Thyroid gland (tissue), 4 donors: ENCODE results near the gene ERFL.

Experiments
- POLR2A ChIP-seq, 2 donors: fragments of 450-650 bp; IDR thresholded peaks; one replicate each; pipeline ENCODE4 v1.6.1; 2017; ENCODE audit warnings: antibody characterized with exemption in 2 of 2, mild to moderate bottlenecking in 2 of 2, moderate library complexity in 1 of 2
- TF ChIP-seq, protein P1 (sequence below), 6 experiments: fragments of 200-600 bp in 3 of 6; fragments of 450-650 bp in 3 of 6; sonication (generic) in 3 of 6; IDR thresholded peaks; one replicate each; pipeline ENCODE4 v1.5.1; 2016 to 2019; ENCODE audit warnings: antibody characterized with exemption in 6 of 6, mild to moderate bottlenecking in 2 of 6, inconsistent platforms in 1 of 6, moderate library complexity in 1 of 6

DNA sequence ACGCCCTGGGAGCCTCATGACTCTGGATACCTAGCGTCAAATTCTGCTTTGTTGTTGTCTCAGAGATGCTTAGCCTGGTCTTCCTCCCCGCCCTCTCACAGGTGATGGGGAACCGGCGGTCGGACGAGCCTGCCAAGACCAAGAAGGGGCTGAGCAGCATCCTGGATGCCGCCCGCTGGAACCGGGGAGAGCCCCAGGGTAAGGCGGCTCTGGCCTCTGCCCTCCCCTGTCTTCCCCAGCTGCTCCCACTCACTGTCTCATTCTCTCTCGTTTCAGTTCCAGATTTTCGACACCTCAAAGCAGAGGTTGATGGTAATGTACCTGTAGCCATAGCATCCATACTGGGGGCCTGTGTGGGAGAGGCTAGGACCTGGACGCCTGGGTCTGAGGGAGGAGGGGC, 33.9 kb downstream of the ERFL start:
- TF ChIP-seq, protein P1, sequence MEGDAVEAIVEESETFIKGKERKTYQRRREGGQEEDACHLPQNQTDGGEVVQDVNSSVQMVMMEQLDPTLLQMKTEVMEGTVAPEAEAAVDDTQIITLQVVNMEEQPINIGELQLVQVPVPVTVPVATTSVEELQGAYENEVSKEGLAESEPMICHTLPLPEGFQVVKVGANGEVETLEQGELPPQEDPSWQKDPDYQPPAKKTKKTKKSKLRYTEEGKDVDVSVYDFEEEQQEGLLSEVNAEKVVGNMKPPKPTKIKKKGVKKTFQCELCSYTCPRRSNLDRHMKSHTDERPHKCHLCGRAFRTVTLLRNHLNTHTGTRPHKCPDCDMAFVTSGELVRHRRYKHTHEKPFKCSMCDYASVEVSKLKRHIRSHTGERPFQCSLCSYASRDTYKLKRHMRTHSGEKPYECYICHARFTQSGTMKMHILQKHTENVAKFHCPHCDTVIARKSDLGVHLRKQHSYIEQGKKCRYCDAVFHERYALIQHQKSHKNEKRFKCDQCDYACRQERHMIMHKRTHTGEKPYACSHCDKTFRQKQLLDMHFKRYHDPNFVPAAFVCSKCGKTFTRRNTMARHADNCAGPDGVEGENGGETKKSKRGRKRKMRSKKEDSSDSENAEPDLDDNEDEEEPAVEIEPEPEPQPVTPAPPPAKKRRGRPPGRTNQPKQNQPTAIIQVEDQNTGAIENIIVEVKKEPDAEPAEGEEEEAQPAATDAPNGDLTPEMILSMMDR (IDR thresholded peaks at IDR 0.05): no peak
- TF ChIP-seq POLR2A (IDR thresholded peaks at IDR 0.05): no peak
